Lower leg skin (tissue), 3 donors: ENCODE data around the gene KRTAP10-11.

Experiments
- CTCF ChIP-seq, 3 donors: fragments of 450-650 bp; IDR thresholded peaks; one replicate each; pipeline ENCODE4 v1.5.1; 2016; ENCODE audit warnings: antibody characterized with exemption in 3 of 3, mild to moderate bottlenecking in 3 of 3, moderate library complexity in 2 of 3
- POLR2A ChIP-seq, 2 donors: fragments of 450-650 bp; IDR thresholded peaks; one replicate each; pipeline ENCODE4 v1.6.1; 2016 to 2017; ENCODE audit warnings: antibody characterized with exemption in 2 of 2, mild to moderate bottlenecking in 1 of 2, moderate library complexity in 1 of 2

- TF ChIP-seq CTCF (IDR thresholded peaks at IDR 0.05) (no peak), POLR2A (IDR thresholded peaks at IDR 0.05) (no peak)
Measured at GRCh38 chr21:44694776-44695175, 48.6 kb downstream of the KRTAP10-11 start.
